AG04449 (cell line): ENCODE data around the gene RBFOX2.
"Not testable (repeated sequence)": the region's sequence is repeated elsewhere in the genome, so short reads cannot be mapped to it uniquely, and the experiment has no call there.

Source experiments
- CTCF ChIA-PET: fragments of 350-600 bp; formaldehyde crosslinking; extraction: SDS; loops from one replicate; lab custom pipeline; 2021; ENCODE audit warnings: antibody characterized with exemption; lab: Yijun Ruan, JAX
- POLR2A ChIA-PET: fragments of 400-600, 350-600 bp; formaldehyde crosslinking; extraction: SDS; loops from one replicate; lab custom pipeline; 2020; ENCODE audit warnings: antibody characterized with exemption, inconsistent platforms; lab: Yijun Ruan, JAX
- DNase-seq: peaks from one replicate; pipeline ENCODE4 v3.0.0-alpha.2; 2010; ENCODE audit warnings: low read depth, low spot score
- H3K4me3 ChIP-seq: 2 replicates; pipeline ENCODE4 v1.5.1; 2011; ENCODE audit warnings: low read depth, mild to moderate bottlenecking, control low read depth, low read length
- CTCF ChIP-seq: IDR thresholded peaks from one replicate; pipeline ENCODE4 v1.5.1; 2011; ENCODE audit warnings: mild to moderate bottlenecking, moderate library complexity, low read length, control low read depth, inconsistent platforms; ENCODE audit not compliant: insufficient read depth; ENCODE audit errors: missing control alignments

The RBFOX2 gene

DNA sequence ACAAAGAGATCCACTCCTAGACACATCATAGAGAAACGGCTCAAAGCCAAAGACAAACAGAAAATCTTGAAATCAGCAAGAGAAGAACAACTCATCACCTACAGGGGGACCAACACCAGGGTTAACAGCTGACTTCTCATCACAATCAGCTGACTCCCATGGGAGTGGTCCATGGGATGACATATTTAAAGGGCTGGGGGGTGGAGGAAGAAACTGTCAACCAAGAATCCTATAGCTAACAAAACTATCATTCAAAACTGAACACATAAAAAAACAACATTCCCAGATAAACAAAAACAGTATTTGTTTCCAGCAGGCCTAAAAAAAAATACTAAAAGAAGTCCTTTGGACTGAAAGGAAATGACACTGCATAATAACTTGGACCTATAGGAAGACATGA, 224.2 kb downstream of the RBFOX2 start:
- ChIA-PET CTCF (no interaction called here), POLR2A (no interaction called here)
- no peak overlapping the region for H3K4me3 ChIP-seq
- TF ChIP-seq CTCF: no peak
- DNase-seq: no peak

- ChIA-PET POLR2A (interaction anchor here (0.8 kb wide), 1 partner anchor 33 kb away, joined by 3 read pairs; no protein-coding TSS in a partner anchor), CTCF (no interaction called here)
- no peak overlapping the region for H3K4me3 ChIP-seq
- TF ChIP-seq CTCF: no peak
- no peak for DNase-seq
Measured at GRCh38 chr22:35802885-35803284, 225.7 kb downstream of the RBFOX2 start.

GRCh38 chr22:35801301-35801700, 227.3 kb downstream of the RBFOX2 start:
- POLR2A ChIA-PET, DNase-seq, H3K4me3 ChIP-seq, CTCF ChIA-PET: not testable (repeated sequence)

DNA sequence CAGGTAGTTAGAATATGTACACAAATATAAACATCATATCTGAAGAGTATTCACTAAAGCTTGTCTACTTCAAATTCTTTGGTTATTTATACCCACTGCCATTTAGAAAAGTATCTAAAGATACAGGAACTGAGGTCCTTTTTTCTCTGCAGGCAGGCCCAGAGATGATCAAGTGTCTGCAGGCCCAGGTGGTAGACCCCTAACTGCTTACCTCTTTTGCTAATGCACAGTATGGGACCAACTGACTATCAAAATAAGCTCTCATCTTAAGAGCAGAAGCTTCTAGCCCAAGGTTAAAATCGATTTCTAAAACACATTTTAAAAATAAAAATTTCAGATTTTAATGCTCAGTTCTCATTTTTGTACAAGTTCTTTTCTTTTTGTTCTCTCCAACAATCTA, 229.5 kb downstream of the RBFOX2 start:
- H3K4me3 ChIP-seq: no peak overlapping the region
- DNase-seq: no peak
- POLR2A ChIA-PET: no interaction called here
- no peak for TF ChIP-seq CTCF
- CTCF ChIA-PET: no interaction called here

DNA sequence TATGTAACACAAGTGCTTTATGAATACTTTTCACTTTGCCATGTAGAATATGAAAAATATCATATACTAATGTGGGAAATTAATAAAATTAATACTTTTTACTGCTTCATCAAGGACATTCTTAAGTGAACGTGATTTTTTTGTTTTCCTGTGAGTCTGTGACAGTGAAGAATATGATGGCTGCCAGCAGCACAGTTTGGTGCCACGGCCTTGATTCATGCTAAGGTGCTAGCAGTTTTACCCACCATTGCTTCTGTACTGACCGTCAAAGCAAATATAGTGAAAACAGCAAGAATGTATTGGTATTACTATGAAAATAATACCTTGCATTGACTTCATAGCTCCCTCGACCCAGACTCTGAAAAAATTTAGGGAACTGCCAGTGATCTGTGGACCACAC, 231.2 kb downstream of the RBFOX2 start:
- TF ChIP-seq CTCF: no peak
- no peak for DNase-seq
- ChIA-PET CTCF (no interaction called here), POLR2A (no interaction called here)
- no peak overlapping the region for H3K4me3 ChIP-seq

DNA sequence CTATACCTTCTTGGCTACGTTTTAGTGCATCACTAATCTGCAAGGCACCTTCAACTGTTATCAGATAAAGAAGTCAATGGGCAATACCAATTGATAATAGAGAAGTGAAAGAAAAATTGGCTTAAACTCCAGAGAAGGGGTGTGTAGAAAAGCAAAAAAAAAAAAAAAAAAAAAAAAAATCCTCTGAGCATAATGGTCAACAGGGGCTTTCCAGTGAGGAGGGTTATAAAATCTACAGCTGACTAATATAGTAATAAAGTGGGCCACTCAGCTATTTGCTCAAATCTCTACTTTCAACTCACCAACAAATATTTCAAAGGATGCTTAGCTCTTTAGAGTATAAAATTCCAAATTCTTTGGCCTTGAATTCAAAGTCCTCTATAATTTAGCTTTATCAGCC, 233.1 kb downstream of the RBFOX2 start:
- no peak for TF ChIP-seq CTCF
- DNase-seq: no peak
- ChIA-PET CTCF (interaction anchor here (1.5 to 2.0 kb wide), 3 partner anchors 10 to 271 kb away, joined by 3 to 8 read pairs (median 4); no protein-coding TSS in a partner anchor), POLR2A (no interaction called here)
- no peak overlapping the region for H3K4me3 ChIP-seq

DNA sequence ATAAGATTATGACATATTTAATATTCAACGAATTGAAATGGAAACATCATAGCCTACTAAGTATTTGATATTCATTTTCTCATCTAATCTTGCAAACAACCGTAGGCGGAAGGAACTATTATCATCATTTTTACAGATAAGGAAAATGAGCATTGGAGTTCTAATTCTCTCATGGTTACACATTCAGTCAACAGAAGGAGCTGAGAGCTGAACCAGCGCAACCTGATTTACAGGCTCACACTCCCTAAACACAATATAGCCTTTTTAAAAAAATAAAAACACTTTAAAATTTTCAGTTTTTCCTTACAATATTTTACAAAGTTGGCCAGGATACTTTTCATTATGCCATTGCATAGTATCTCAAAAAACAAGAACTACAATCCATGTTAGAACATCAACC, 236.1 kb downstream of the RBFOX2 start:
- ChIA-PET CTCF (interaction anchor here (1.0 kb wide), 1 partner anchor 273 kb away, joined by 4 read pairs; no protein-coding TSS in a partner anchor), POLR2A (no interaction called here)
- TF ChIP-seq CTCF: no peak
- no peak overlapping the region for H3K4me3 ChIP-seq
- DNase-seq: no peak

DNA sequence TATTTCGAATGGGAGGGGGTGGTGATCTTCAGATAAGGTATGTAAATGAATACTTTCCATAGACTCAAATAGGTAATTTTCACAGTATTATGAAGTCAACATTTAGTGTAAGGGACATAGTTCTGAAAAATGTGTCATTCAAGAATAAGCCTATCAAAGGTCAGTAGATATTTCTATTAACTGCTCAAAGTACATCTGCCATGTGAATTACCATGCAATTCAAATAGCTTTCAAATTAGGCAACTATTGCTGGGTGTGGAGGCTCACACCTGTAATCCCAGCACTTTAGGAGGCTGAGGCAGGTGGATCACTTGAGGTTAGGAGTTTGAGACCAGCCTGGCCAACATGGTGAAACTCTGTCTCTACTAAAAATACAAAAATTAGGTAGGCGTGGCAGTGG, 236.8 kb downstream of the RBFOX2 start:
- H3K4me3 ChIP-seq, POLR2A ChIA-PET, DNase-seq: not testable (repeated sequence)
- CTCF ChIA-PET: interaction anchor here (1.2 kb wide), 1 partner anchor 12 kb away, joined by 4 read pairs; no protein-coding TSS in a partner anchor
